Measurements from ENCODE around the gene C16orf95.

The C16orf95 gene

DNA sequence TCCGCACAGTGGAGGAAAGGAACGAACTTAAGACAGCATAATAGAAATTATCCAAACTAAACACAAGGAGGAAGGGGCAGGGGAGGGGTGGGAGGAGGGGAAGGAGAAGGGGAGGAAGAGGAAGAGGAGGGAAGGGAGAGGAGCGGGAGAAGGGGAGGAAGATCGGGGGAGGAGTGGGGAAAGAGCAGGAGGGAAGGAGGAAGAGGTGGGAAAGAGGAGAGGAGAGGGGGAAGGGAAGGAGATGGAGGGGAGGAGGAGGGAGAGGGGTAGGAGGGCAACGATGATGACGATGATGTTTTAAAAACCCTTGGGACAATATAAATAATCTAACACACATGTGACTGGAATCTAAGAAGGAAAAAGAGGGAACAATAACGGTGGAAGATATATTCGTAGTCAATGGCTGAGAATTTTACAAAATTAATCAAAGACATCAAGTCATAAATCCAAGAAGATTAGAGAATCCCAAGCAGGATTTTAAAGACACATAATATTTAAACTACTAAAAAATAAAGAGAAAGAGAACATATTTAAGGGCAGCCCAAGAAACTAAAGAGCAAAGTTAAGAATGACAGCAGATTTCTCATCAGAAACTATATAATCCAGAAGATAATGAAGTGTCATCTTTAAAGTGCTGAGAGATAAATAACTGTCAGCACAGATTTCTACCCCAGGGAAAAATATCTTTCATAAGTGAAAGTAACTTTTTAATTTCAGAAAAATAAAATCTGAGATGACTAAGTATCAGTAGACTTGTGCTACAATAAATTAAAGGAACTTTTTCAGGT is 30.2 kb downstream of the C16orf95 start:
- WGBS (ENCODE audit: insufficient coverage): 68% methylated on average over 2 of the region's 8 CpGs
- H3K4me1 ChIP-seq (ENCODE audit: control extremely low read depth in 1 of 4, control insufficient read depth in 4 of 4, insufficient read depth in 4 of 4, low read length in 3 of 4): no peaks in the 10 kb centered on the region
- DNase-seq: no peak
- ChIA-PET CTCF (no interaction called here), POLR2A (interaction anchor here (0.8 kb wide), 1 partner anchor 30 kb away, joined by 4 read pairs; no protein-coding TSS in a partner anchor)
- no peak overlapping the region for H3K27ac ChIP-seq (ENCODE audit: insufficient read depth in 1 of 2, low read depth in 1 of 2, low read length in 2 of 2, poor library complexity in 1 of 2, severe bottlenecking in 2 of 2)
- H3K36me3 ChIP-seq (ENCODE audit: control insufficient read depth in 4 of 4, insufficient read depth in 4 of 4, low read length in 3 of 4): no peaks in the 10 kb centered on the region
- H3K4me3 ChIP-seq (ENCODE audit: control insufficient read depth in 1 of 7, extremely low read depth in 1 of 7, insufficient read depth in 4 of 7, low read depth in 2 of 7, low read length in 6 of 7): no peak overlapping the region
- no peaks in the 10 kb centered on the region for H3K27me3 ChIP-seq (replicated peaks in 2 of 5; ENCODE audit: control insufficient read depth in 4 of 5, insufficient read depth in 5 of 5, low read length in 4 of 5)
- peaks cover 0 to 5% (median 3%) of the 10 kb centered on the region in 5 experiments for H3K9me3 ChIP-seq (ENCODE audit: control extremely low read depth in 1 of 5, control insufficient read depth in 4 of 5, insufficient read depth in 2 of 5, low read depth in 1 of 5, low read length in 4 of 5)

DNA sequence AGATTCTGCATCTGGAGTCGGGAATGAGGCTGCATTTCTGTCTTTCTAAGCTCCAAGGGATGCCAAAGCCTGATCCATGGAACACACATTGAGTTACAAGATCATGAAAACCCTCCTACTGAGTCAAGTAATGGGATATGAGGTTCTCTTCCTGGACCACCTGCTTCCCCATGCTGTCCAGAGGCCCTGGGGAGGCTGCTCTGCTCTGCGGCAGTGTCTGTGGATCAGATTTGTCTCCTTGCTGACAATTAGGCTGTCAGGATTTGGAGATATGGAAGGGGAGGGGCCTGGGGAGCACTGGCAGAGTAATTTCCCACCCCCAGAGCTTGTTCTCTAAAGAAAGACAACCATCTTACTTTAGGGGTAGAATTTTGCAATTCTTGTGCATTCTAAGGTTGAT is 33.0 kb downstream of the C16orf95 start:
- Histone ChIP-seq H3K27me3 (replicated peaks in 2 of 5; ENCODE audit: control insufficient read depth in 4 of 5, insufficient read depth in 5 of 5, low read length in 4 of 5) (peaks cover 0 to 5% (median 0%) of the 10 kb centered on the region in 5 experiments), H3K27ac (ENCODE audit: insufficient read depth in 1 of 2, low read depth in 1 of 2, low read length in 2 of 2, poor library complexity in 1 of 2, severe bottlenecking in 2 of 2) (no peak overlapping the region), H3K9me3 (ENCODE audit: control extremely low read depth in 1 of 5, control insufficient read depth in 4 of 5, insufficient read depth in 2 of 5, low read depth in 1 of 5, low read length in 4 of 5) (peaks cover 0 to 5% (median 3%) of the 10 kb centered on the region in 5 experiments), H3K4me1 (ENCODE audit: control extremely low read depth in 1 of 4, control insufficient read depth in 4 of 4, insufficient read depth in 4 of 4, low read length in 3 of 4) (no peaks in the 10 kb centered on the region), H3K4me3 (ENCODE audit: control insufficient read depth in 1 of 7, extremely low read depth in 1 of 7, insufficient read depth in 4 of 7, low read depth in 2 of 7, low read length in 6 of 7) (no peak overlapping the region), H3K36me3 (ENCODE audit: control insufficient read depth in 4 of 4, insufficient read depth in 4 of 4, low read length in 3 of 4) (no peaks in the 10 kb centered on the region)
- ChIA-PET CTCF (interaction anchor here (2.1 kb wide), 1 partner anchor 14 kb away, joined by 5 read pairs; no protein-coding TSS in a partner anchor), POLR2A (no interaction called here)
- no peak for DNase-seq
- WGBS (ENCODE audit: insufficient coverage): 100% methylated on average over 2 of the region's 2 CpGs

DNA sequence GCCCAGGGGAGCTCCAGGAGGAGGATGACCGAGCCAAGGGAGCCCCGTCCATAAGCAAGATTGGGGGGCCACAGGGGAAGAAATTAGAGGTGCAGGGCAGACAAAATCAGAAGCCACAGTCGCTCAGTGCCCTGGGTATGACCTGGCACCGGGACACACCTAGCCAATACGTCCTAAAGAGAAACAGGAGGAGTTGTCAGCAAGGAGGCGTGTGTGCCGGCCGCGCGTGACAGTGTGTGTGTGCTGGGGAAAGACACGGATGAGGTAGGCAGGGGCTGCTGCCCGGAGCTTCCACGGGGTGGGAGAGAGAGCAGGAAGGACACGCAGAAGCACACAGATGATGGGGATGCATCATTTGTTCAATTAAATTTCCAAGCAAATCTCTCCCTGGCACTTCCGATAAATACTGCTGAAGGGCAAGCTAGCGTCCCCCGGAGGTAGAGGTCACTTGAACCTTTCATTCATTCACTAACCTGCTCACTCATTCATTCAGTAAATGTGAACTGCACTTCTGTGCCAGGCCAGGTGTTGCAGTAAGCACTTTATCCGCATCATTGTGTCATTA is 38.0 kb downstream of the C16orf95 start:
- Histone ChIP-seq H3K4me3 (ENCODE audit: control insufficient read depth in 1 of 7, extremely low read depth in 1 of 7, insufficient read depth in 4 of 7, low read depth in 2 of 7, low read length in 6 of 7) (no peak overlapping the region), H3K9me3 (ENCODE audit: control extremely low read depth in 1 of 5, control insufficient read depth in 4 of 5, insufficient read depth in 2 of 5, low read depth in 1 of 5, low read length in 4 of 5) (no peaks in the 10 kb centered on the region), H3K4me1 (ENCODE audit: control extremely low read depth in 1 of 4, control insufficient read depth in 4 of 4, insufficient read depth in 4 of 4, low read length in 3 of 4) (peaks cover 3 to 17% (median 14%) of the 10 kb centered on the region in 4 experiments), H3K36me3 (ENCODE audit: control insufficient read depth in 4 of 4, insufficient read depth in 4 of 4, low read length in 3 of 4) (no peaks in the 10 kb centered on the region), H3K27ac (ENCODE audit: insufficient read depth in 1 of 2, low read depth in 1 of 2, low read length in 2 of 2, poor library complexity in 1 of 2, severe bottlenecking in 2 of 2) (no peak overlapping the region), H3K27me3 (replicated peaks in 2 of 5; ENCODE audit: control insufficient read depth in 4 of 5, insufficient read depth in 5 of 5, low read length in 4 of 5) (peaks cover 0 to 10% (median 0%) of the 10 kb centered on the region in 5 experiments)
- no peak for DNase-seq
- POLR2A ChIA-PET: no interaction called here
- WGBS (ENCODE audit: insufficient coverage): 91% methylated on average over 16 of the region's 18 CpGs
- CTCF ChIA-PET: interaction anchor here (0.6 to 4.8 kb wide), 24 partner anchors 10 to 726 kb away, joined by 3 to 55 read pairs (median 4); no protein-coding TSS in a partner anchor

DNA sequence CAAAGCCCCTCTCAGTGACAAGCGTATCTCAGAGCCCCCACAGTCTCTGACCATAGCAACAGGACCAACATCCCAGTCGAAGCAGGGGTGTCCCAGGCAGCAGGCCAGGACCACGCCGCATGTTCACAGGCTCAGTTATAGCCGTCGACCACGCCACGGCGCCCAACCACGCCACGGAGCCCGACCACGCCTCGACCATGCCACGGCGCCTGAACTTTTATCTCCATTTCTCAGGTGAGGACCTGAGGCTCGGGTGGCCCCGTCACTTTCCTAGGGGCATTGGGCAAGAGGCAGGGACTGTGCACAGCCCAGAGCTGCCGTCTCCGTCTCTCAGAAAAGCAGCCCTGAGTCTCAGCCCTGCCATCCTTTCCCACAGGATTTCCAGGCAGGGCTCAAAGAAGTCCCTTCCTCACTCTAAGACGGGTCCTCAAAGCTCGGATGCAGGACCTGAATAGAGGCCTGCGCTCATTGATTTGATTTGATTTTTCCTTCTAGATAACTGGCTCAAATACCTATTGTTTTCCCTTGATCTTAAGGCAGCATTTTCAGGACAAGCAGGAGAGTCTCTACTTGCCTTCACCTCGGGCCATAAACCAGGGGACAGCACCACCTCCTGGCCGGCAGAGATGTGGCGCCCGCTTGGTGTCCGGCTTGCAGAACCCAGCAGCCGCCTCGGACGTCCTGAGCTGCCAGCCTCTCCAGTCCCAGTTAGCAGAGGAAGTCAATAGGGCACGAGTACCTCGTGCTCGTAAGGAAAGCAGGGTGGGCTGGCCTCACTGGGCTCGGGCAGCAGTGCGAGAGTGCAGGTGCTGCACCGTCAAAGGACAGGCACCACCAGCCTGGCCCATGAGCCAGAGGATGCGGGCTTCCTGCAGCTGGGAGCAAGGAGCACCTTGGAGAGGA is 38.8 kb downstream of the C16orf95 start:
- ChIA-PET POLR2A (no interaction called here), CTCF (interaction anchor here (0.6 to 4.8 kb wide), 20 partner anchors 10 to 725 kb away, joined by 3 to 55 read pairs (median 4); no protein-coding TSS in a partner anchor)
- H3K27me3 ChIP-seq (replicated peaks in 2 of 5; ENCODE audit: control insufficient read depth in 4 of 5, insufficient read depth in 5 of 5, low read length in 4 of 5): peaks cover 0 to 10% (median 0%) of the 10 kb centered on the region in 5 experiments
- H3K36me3 ChIP-seq (ENCODE audit: control insufficient read depth in 4 of 4, insufficient read depth in 4 of 4, low read length in 3 of 4): no peaks in the 10 kb centered on the region
- DNase-seq: peak; percentile 68 to 75 (median 70)
- H3K9me3 ChIP-seq (ENCODE audit: control extremely low read depth in 1 of 5, control insufficient read depth in 4 of 5, insufficient read depth in 2 of 5, low read depth in 1 of 5, low read length in 4 of 5): no peaks in the 10 kb centered on the region
- WGBS (ENCODE audit: insufficient coverage): 45% methylated on average over 31 of the region's 38 CpGs
- peaks cover 3 to 17% (median 14%) of the 10 kb centered on the region in 4 experiments for H3K4me1 ChIP-seq (ENCODE audit: control extremely low read depth in 1 of 4, control insufficient read depth in 4 of 4, insufficient read depth in 4 of 4, low read length in 3 of 4)
- no peak overlapping the region for H3K4me3 ChIP-seq (ENCODE audit: control insufficient read depth in 1 of 7, extremely low read depth in 1 of 7, insufficient read depth in 4 of 7, low read depth in 2 of 7, low read length in 6 of 7)
- no peak overlapping the region for H3K27ac ChIP-seq (ENCODE audit: insufficient read depth in 1 of 2, low read depth in 1 of 2, low read length in 2 of 2, poor library complexity in 1 of 2, severe bottlenecking in 2 of 2)

DNA sequence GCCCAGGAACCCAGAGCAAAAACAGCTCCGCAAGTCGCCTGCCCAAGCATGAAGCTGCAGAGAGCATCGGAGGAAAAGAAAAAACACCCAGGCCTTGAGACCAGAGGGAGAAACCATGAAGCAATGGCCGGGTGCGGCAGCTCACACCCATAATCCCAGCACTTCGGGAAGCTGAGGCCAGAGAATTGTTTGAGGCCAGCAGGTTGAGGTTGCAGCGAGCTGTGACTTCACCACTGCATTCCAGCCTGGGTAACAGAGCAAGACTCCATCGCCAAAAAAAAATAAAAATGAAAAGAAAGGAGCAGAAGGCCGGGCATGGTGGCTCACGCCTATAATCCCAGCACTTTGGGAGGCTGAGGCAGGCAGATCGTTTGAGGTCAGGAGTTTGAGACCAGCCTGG is 40.3 kb downstream of the C16orf95 start:
- Histone ChIP-seq H3K9me3 (ENCODE audit: control extremely low read depth in 1 of 5, control insufficient read depth in 4 of 5, insufficient read depth in 2 of 5, low read depth in 1 of 5, low read length in 4 of 5) (no peaks in the 10 kb centered on the region), H3K27ac (ENCODE audit: insufficient read depth in 1 of 2, low read depth in 1 of 2, low read length in 2 of 2, poor library complexity in 1 of 2, severe bottlenecking in 2 of 2) (no peak overlapping the region), H3K4me1 (ENCODE audit: control extremely low read depth in 1 of 4, control insufficient read depth in 4 of 4, insufficient read depth in 4 of 4, low read length in 3 of 4) (peaks cover 3 to 19% (median 16%) of the 10 kb centered on the region in 4 experiments), H3K4me3 (ENCODE audit: control insufficient read depth in 1 of 7, extremely low read depth in 1 of 7, insufficient read depth in 4 of 7, low read depth in 2 of 7, low read length in 6 of 7) (no peak overlapping the region), H3K27me3 (replicated peaks in 2 of 5; ENCODE audit: control insufficient read depth in 4 of 5, insufficient read depth in 5 of 5, low read length in 4 of 5) (peaks cover 0 to 10% (median 0%) of the 10 kb centered on the region in 5 experiments), H3K36me3 (ENCODE audit: control insufficient read depth in 4 of 4, insufficient read depth in 4 of 4, low read length in 3 of 4) (no peaks in the 10 kb centered on the region)
- ChIA-PET CTCF (interaction anchor here (0.7 to 4.8 kb wide), 9 partner anchors 8 to 714 kb away, joined by 3 to 55 read pairs (median 7); no protein-coding TSS in a partner anchor), POLR2A (no interaction called here)
- WGBS (ENCODE audit: insufficient coverage): 96% methylated on average over 10 of the region's 11 CpGs
- no peak for DNase-seq

DNA sequence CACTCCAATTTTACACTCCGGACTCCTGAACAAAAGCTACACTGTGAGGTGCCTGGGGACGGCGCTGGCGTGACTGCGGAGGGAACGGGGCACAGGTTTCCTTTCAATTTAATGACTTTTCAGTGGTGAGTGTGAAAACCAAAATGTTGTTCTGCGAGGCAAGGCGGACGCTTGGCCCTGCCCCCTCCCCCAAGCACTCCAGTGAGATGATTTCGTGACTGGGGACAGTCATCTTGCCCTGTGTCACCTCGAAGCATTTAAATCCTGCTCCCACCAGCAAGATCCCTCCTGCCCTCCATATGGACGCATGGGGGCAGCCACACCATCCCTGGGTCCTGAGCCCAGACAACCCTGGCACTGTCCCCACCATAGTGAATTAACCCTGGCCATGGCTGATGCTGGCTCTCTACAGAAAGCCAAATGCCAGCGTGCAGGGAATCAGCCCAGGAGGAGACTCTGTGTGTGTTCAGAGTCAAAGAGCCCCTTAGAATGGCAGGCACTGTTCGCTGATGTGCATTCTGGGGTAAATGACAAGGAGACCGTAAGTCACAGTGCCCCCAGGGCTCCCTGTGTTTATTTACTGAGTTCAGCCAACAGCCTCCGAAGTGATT is 41.0 kb downstream of the C16orf95 start:
- CTCF ChIA-PET: interaction anchor here (1.0 to 4.8 kb wide), 6 partner anchors 8 to 713 kb away, joined by 3 to 55 read pairs (median 6); no protein-coding TSS in a partner anchor
- H3K27me3 ChIP-seq (replicated peaks in 2 of 5; ENCODE audit: control insufficient read depth in 4 of 5, insufficient read depth in 5 of 5, low read length in 4 of 5): peaks cover 0 to 10% (median 2%) of the 10 kb centered on the region in 5 experiments
- H3K4me1 ChIP-seq (ENCODE audit: control extremely low read depth in 1 of 4, control insufficient read depth in 4 of 4, insufficient read depth in 4 of 4, low read length in 3 of 4): peaks cover 3 to 19% (median 16%) of the 10 kb centered on the region in 4 experiments
- POLR2A ChIA-PET: no interaction called here
- DNase-seq: peak in 2 of 3 donors; percentile 47 to 59
- no peaks in the 10 kb centered on the region for H3K9me3 ChIP-seq (ENCODE audit: control extremely low read depth in 1 of 5, control insufficient read depth in 4 of 5, insufficient read depth in 2 of 5, low read depth in 1 of 5, low read length in 4 of 5)
- H3K4me3 ChIP-seq (ENCODE audit: control insufficient read depth in 1 of 7, extremely low read depth in 1 of 7, insufficient read depth in 4 of 7, low read depth in 2 of 7, low read length in 6 of 7): peak overlapping the region in 4 of 7 experiments; percentile 5 to 62 (median 38)
- 38% methylated on average over 13 of the region's 16 CpGs for WGBS (ENCODE audit: insufficient coverage)
- H3K36me3 ChIP-seq (ENCODE audit: control insufficient read depth in 4 of 4, insufficient read depth in 4 of 4, low read length in 3 of 4): no peaks in the 10 kb centered on the region
- no peak overlapping the region for H3K27ac ChIP-seq (ENCODE audit: insufficient read depth in 1 of 2, low read depth in 1 of 2, low read length in 2 of 2, poor library complexity in 1 of 2, severe bottlenecking in 2 of 2)
